ENCODE measurements around the gene APLF. TPM values are rescaled to one million over a fixed set of nuclear protein-coding genes. Genes with fewer than 3 reads are reported as not detected.
"Not testable (repeated sequence)": the region's sequence is repeated elsewhere in the genome, so short reads cannot be mapped to it uniquely, and the experiment has no call there.

APLF gene
- total and polyA plus RNA-seq, 8 donors: 3.3 to 4.4 (median 3.9) TPM

- DNase-seq (no peak), ATAC-seq (no peak)
- Histone ChIP-seq H3K27me3 (no peaks in the 10 kb centered on the region), H3K4me1 (no peaks in the 10 kb centered on the region), H3K27ac (no peak overlapping the region), H3K4me3 (no peak overlapping the region), H3K9me3 (no peaks in the 10 kb centered on the region), H3K36me3 (no peaks in the 10 kb centered on the region)
- intact Hi-C loops (cut with DNase I): no loop called here
- TF ChIP-seq CTCF (IDR thresholded peaks at IDR 0.05): no peak
These were observed 99.0 kb downstream of the APLF start for GRCh38 chr2:68566362-68566761.

- DNase-seq: no peak
- Histone ChIP-seq H3K27me3 (no peaks in the 10 kb centered on the region), H3K9me3 (no peaks in the 10 kb centered on the region), H3K27ac (no peak overlapping the region), H3K4me1 (no peaks in the 10 kb centered on the region), H3K4me3 (no peak overlapping the region), H3K36me3 (no peaks in the 10 kb centered on the region)
- TF ChIP-seq CTCF (IDR thresholded peaks at IDR 0.05): no peak
- intact Hi-C loops (cut with DNase I): no loop called here
- no peak for ATAC-seq
These were observed 100.7 kb downstream of the APLF start for GRCh38 chr2:68568116-68568515.

GRCh38 chr2:68569604-68570003 is 102.2 kb downstream of the APLF start:
- no peak overlapping the region for H3K4me3 ChIP-seq
- H3K9me3 ChIP-seq: no peaks in the 10 kb centered on the region
- no peak overlapping the region for H3K27ac ChIP-seq
- no peak for TF ChIP-seq CTCF (IDR thresholded peaks at IDR 0.05)
- no peak for ATAC-seq
- no peaks in the 10 kb centered on the region for H3K4me1 ChIP-seq
- no peaks in the 10 kb centered on the region for H3K36me3 ChIP-seq
- no peaks in the 10 kb centered on the region for H3K27me3 ChIP-seq
- no peak for DNase-seq
- intact Hi-C loops (cut with DNase I): no loop called here

GRCh38 chr2:68570434-68570833 is 103.0 kb downstream of the APLF start:
- DNase-seq; H3K4me1 ChIP-seq; H3K27ac ChIP-seq; H3K27me3 ChIP-seq; H3K4me3 ChIP-seq; H3K9me3 ChIP-seq; ATAC-seq; intact Hi-C loops (cut with DNase I); H3K36me3 ChIP-seq: not testable (repeated sequence)

GRCh38 chr2:68574202-68574791 is 106.9 kb downstream of the APLF start:
- no peak for DNase-seq
- intact Hi-C loops (cut with DNase I): no loop called here

More at GRCh38 chr2:68574202-68574791, 106.9 kb downstream of the APLF start:
- no peaks in the 10 kb centered on the region for H3K27me3 ChIP-seq
- peaks cover 0 to 2% of the 10 kb centered on the region in 2 donors for H3K9me3 ChIP-seq
- no peaks in the 10 kb centered on the region for H3K4me1 ChIP-seq
- no peaks in the 10 kb centered on the region for H3K36me3 ChIP-seq
- no peak for TF ChIP-seq CTCF (IDR thresholded peaks at IDR 0.05)
- H3K27ac ChIP-seq: no peak overlapping the region
- H3K4me3 ChIP-seq: no peak overlapping the region
- peak; percentile 21 for ATAC-seq

All from left lung (tissue), 10 donors.